ENCODE data around the gene SENP8.
A peak's percentile ranks its signal among the peaks of the same experiment; 100 is the strongest.

SENP8 gene

GRCh38 chr15:72178976-72179585 lies 60.9 kb downstream of the SENP8 start:
- H3K4me3 ChIP-seq (replicated peaks in 1 of 2; ENCODE audit: low read depth in 2 of 2, low read length in 2 of 2), result no peak overlapping the region
- no peak for TF ChIP-seq CTCF (IDR thresholded peaks at IDR 0.05; ENCODE audit: low read depth, low read length)
- DNase-seq (ENCODE audit: low read depth in 2 of 2), result no peak

- peak; percentile 24 to 47 for DNase-seq (ENCODE audit: low read depth in 2 of 2)
Measured at GRCh38 chr15:72179950-72180581, 61.9 kb downstream of the SENP8 start.

GRCh38 chr15:72180761-72181324 lies 62.6 kb downstream of the SENP8 start:
- H3K4me3 ChIP-seq (replicated peaks in 1 of 2; ENCODE audit: low read depth in 2 of 2, low read length in 2 of 2), result no peak overlapping the region
- no peak for DNase-seq (ENCODE audit: low read depth in 2 of 2)
- no peak for TF ChIP-seq CTCF (IDR thresholded peaks at IDR 0.05; ENCODE audit: low read depth, low read length)

More at GRCh38 chr15:72179950-72180581, 61.9 kb downstream of the SENP8 start:
- H3K4me3 ChIP-seq (replicated peaks in 1 of 2; ENCODE audit: low read depth in 2 of 2, low read length in 2 of 2), result no peak overlapping the region
- TF ChIP-seq CTCF (IDR thresholded peaks at IDR 0.05; ENCODE audit: low read depth, low read length), result no peak

GRCh38 chr15:72182244-72182643 lies 64.0 kb downstream of the SENP8 start:
- no peak overlapping the region for H3K4me3 ChIP-seq (replicated peaks in 1 of 2; ENCODE audit: low read depth in 2 of 2, low read length in 2 of 2)
- TF ChIP-seq CTCF (IDR thresholded peaks at IDR 0.05; ENCODE audit: low read depth, low read length), result no peak
- no peak for DNase-seq (ENCODE audit: low read depth in 2 of 2)

GRCh38 chr15:72182673-72183072 lies 64.5 kb downstream of the SENP8 start:
- peak in 1 of 2 donors; percentile 40 for DNase-seq (ENCODE audit: low read depth in 2 of 2)
- H3K4me3 ChIP-seq (replicated peaks in 1 of 2; ENCODE audit: low read depth in 2 of 2, low read length in 2 of 2), result no peak overlapping the region
- TF ChIP-seq CTCF (IDR thresholded peaks at IDR 0.05; ENCODE audit: low read depth, low read length), result no peak

GRCh38 chr15:72183781-72184164 lies 65.6 kb downstream of the SENP8 start:
- DNase-seq (ENCODE audit: low read depth in 2 of 2), result no peak
- no peak overlapping the region for H3K4me3 ChIP-seq (replicated peaks in 1 of 2; ENCODE audit: low read depth in 2 of 2, low read length in 2 of 2)
- TF ChIP-seq CTCF (IDR thresholded peaks at IDR 0.05; ENCODE audit: low read depth, low read length), result no peak
